Stimulated activated CD8-positive, alpha-beta memory T cell treated with anti-CD3 and anti-CD28 coated beads, Interleukin-4, amount 100 ng/mL, for 48 hours (primary cell): ENCODE measurements around the gene FOLH1.
"Not testable (repeated sequence)": the region's sequence is repeated elsewhere in the genome, so short reads cannot be mapped to it uniquely, and the experiment has no call there.

ENCODE experiments used
- DNase-seq: peaks from one replicate; pipeline ENCODE4 v3.0.0-alpha.2; 2020

FOLH1 gene

DNA sequence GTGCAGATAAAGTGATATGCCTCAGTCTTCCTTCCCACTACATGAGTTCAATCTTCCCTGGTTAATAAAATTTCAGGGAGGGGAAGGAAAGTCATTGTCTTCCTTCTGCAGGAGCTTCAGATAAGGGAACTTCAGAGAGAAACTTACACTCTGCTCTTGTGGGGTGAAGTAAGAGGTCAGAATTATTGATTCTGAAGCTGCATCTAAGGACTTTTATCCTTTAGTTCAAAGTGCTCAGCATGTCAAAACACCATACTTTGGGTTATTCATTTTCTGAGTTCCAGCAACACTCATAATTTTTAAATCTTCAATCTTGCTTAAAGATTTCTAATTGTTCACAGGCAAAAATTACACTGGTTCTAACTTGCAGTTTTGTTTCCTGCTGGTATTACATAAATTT is 33.0 kb downstream of the FOLH1 start:
- DNase-seq: not testable (repeated sequence)

GRCh38 chr11:49174691-49175366 is 33.6 kb downstream of the FOLH1 start:
- not testable (repeated sequence) for DNase-seq

GRCh38 chr11:49171613-49172012 is 36.8 kb downstream of the FOLH1 start:
- DNase-seq: not testable (repeated sequence)

- not testable (repeated sequence) for DNase-seq
Measured at GRCh38 chr11:49169579-49169978, 38.8 kb downstream of the FOLH1 start.

- not testable (repeated sequence) for DNase-seq
Measured at GRCh38 chr11:49168992-49169391, 39.4 kb downstream of the FOLH1 start.

DNA sequence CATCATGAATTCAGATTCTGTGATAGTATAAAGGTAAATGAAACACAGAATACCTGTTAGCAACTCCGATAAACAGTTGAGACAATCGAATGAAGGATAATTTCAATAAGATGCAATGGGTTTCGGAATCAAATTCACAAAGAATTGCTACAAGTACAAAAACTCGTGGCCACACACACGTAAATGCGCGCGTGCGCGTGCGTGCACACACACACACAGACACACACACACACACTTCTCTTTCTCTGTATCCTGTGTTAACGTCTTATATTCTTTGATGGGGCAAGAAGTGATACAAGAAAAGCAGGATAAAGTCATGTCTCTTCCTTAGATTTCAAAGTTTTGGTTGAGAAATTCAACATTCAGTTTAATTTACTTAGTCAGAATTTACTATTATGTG is 57.2 kb downstream of the FOLH1 start:
- no peak for DNase-seq

DNA sequence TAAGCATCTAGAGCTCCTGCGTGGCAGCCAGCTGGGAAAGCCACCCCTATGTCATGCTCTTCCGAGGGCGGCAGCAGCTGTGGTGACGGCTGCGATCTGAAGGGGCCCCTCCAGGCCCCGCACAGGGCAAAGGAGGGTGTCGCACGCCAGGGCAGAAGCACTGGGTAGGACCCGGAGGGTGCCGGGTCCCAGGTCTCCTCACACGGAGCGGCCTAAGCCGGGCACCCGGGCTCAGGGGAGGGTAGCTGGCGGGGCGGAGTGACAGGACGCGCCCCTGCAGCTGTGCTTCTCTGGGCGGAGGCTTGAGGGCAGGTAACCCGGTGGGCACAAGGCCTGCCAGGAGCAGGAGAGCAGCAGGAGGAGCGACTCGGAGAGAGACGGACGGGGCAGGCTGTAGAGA is 106.0 kb downstream of the FOLH1 start:
- DNase-seq: not testable (repeated sequence)
